ENCODE measurements around the gene PIM3. TPM values are rescaled to one million over a fixed set of nuclear protein-coding genes. Genes with fewer than 3 reads are reported as not detected.
"Not testable (repeated sequence)": the region's sequence is repeated elsewhere in the genome, so short reads cannot be mapped to it uniquely, and the experiment has no call there.

PIM3 gene
- total RNA-seq, 1 experiment from 2014 or later: 33.0 TPM

DNA sequence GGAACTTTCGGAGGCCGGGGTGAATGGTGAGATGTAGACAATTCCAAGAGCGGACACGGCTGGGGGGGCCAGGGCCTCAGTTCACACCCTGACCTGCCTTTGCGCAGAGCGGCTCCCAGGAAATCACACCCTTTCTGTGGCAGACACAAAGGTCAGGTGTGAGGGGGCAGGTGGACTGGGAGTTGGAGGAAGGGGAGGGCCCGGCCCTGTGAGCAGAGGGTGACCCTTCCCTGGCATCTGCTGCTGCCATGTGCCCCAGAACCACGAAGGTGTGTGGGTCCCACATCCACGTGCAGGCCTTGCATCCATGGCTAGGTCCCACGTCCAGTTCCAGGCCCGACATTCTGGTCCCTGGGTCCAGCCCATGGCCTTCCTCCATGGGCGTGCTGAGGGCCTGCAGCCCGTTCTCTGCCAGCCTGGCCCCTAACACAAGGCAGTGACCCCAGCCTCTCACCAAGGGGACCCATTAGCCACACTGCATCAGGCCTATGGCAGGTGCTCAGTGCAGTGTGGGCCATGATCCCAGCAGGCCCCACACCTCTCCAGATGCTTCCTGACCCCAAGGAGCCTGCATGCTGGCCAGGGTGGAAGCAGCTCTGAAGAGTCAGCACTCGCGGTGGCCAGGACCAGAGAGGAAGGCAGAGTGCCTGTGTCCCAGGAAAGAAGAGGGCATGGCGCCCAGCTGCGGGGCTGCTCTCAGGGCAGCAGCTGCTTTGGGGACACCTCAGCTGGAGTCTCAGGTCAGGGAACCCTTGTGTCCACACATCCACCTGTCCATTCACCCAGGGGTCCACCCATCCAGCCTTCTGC lies 18.9 kb upstream of the PIM3 start:
- DNase-seq (ENCODE audit: extremely low read depth, low read depth): no peak

DNA sequence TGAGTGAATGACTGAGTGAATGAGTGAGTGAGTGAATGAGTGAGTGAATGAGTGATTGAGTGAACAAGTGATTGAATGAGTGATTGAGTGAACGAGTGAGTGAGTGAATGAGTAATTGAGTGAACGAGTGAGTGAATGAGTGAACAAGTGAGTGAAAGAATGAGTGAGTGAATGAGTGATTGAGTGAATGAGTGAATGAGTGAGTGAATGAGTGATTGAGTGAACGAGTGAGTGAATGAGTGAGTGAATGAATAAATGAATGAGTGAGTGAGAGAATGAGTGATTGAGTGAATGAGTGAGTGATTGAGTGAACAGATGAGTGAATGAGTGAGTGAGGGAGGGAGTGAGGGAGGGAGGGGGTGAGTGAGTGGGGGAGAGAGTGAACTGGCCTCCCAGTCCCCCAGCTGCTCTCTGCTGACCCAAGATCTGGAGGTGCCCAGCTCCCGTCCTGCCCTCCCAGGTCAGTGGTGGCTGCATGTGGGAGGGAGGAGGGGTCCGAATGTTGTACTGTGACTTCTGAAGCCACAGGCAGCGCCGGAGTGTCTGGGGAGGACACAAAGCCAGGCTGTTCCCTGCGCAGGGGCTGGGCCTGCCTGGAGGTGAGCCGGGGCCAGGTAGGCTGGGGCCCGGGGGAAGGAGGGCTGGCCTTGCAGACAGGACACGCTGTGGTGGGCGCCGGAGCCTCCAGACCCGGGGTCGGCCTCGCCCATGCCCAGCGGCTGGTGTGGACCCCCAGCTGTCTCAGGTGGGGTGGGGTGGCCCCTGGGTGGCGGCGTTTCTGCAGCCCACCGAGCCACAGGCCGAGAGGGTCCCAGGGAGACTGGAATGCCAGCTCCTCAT lies 17.8 kb upstream of the PIM3 start:
- DNase-seq (ENCODE audit: extremely low read depth, low read depth): no peak

DNA sequence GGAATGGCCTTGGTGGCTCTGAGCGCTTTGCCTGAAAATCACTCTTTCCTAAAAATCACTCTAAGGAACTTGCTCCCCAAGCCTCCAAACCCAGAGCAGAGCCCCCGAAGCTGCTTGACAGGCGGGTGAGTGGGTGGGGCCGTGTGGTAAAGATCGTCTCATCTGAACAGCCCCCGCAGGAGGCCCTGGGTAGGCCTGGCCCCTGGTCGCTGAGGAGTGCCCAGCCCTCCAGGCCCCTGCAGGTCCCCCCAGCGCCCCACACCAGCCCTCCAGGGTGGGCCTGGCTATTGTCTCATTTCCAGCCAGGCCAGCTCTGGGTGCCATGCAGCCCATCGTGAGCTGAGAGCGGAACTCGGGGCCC lies 17.2 kb upstream of the PIM3 start:
- no peak for DNase-seq (ENCODE audit: extremely low read depth, low read depth)

DNA sequence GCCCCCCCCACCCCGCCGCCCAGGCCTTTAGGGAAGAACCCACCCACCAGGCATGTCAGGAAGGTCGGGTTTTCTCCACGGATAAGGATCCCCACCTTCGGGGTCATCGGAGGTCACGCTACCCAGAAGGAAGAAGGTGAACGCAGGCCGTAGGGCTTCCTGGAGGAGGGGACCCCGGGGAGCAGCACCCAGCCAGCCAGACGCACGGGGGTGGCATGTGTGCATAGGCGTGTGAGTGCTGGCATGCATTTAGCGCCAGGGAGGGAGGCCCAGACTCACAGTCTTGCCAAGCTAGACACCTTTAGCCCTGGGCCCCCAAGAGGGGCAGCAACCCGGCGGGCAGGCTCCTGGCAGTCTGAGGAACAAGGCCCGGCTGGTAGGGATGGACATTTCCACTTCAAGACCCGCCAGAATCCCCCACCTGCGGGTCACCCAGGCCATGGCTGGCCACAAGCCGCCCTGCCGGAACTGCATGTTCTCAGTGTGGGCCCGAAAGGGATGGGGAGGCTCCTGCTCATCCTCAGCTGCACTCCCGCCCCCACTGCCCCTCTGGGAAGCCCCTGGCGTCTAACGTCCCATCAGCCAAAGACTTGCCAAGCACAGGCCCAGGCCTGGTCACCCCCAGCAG lies 16.7 kb upstream of the PIM3 start:
- DNase-seq (ENCODE audit: extremely low read depth, low read depth): no peak

DNA sequence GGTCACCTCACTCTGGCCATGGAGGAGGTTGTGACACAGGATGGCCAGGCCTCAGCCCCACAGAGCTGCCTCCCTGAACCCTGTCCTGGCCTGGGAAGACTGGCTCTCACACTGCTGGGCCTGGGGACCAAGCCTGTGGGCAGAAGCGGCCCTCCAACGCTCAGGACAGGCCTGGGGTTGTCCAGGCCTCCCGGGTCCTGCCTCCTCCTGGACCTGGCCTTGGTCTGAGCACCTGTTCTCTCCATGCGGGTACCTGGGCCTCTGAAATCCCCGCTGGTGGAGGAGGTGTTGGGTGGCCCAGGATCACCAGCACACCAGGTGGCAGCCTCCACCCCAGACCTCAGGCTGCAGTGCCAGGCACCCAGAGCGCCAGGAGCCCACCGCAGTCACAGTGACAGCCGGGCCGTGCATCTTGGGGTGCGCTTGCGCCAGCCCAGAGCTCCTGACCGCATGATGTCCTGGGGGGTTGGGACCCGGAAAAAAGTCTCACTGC lies 16.1 kb upstream of the PIM3 start:
- DNase-seq (ENCODE audit: extremely low read depth, low read depth): no peak

DNA sequence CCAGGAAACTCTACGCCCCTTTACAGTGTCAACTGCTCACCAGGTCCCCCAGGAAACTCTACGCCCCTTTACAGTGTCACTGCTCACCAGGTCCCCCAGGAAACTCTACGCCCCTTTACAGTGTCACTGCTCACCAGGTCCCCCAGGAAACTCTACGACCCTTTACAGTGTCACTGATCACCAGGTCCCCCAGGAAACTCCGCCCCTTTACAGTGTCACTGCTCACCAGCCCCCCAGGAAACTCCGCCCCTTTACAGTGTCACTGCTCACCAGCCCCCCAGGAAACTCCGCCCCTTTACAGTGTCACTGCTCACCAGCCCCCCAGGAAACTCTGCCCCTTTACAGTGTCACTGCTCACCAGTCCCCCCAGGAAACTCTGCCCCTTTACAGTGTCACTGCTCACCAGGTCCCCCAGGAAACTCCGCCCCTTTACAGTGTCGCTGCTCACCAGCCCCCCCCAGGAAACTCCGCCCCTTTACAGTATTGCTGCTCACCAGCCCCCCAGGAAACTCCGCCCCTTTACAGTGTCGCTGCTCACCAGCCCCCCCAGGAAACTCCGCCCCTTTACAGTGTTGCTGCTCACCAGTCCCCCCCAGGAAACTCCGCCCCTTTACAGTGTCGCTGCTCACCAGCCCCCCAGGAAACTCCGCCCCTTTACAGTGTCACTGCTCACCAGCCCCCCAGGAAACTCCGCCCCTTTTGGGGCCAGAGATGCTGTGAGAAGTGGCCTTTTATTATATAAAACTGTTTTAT lies 15.4 kb upstream of the PIM3 start:
- not testable (repeated sequence) for DNase-seq (ENCODE audit: extremely low read depth, low read depth)

DNA sequence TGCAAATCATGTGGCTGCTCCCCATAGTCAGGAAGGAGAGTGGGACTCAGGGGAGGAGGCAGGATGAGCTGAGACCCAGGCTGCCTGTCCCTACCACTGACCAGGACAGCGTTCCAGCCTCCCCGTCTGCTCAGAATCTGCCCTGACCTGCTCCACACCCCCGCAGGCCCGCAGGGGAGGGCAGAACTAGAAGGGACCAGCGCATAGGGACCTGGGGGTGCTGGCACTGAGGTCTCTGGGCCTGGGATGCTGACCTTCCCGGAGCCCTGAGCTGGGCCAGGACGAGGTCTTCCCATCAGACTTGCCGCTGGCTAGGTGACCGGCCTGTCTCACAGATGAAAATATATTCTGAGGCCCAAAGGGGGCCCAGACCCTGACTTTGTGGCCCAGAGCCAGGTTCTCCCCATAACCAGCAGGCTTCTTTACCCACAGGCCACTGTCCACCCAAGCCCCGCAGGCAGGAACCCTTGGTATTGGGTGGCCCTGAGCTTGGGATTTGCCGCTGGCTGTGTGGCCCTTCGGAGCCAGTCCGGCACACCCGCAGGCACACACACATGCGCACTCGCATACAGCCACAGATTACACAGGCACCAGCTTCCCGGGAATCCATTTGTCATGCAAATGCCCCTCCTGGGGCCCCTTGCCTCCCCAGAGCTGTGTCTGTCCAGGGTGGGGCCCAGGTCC lies 13.8 kb upstream of the PIM3 start:
- no peak for DNase-seq (ENCODE audit: extremely low read depth, low read depth)

DNA sequence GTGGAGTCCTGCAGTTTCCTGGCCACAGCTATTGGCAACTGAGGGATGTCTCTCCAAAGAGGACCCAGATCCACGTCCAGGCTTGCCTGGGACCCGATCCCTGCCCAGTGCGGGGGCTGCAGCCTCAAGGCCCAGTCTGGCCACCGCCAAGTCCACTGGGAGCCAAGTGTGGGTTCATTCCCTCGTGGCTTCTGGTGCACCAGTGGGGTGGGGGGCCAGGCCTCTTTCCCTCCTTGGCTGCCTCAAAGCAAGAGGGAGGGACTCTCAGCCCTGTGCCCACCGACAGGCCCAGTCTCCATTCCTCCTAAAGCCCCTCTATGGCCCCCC lies 13.3 kb upstream of the PIM3 start:
- DNase-seq (ENCODE audit: extremely low read depth, low read depth): no peak

DNA sequence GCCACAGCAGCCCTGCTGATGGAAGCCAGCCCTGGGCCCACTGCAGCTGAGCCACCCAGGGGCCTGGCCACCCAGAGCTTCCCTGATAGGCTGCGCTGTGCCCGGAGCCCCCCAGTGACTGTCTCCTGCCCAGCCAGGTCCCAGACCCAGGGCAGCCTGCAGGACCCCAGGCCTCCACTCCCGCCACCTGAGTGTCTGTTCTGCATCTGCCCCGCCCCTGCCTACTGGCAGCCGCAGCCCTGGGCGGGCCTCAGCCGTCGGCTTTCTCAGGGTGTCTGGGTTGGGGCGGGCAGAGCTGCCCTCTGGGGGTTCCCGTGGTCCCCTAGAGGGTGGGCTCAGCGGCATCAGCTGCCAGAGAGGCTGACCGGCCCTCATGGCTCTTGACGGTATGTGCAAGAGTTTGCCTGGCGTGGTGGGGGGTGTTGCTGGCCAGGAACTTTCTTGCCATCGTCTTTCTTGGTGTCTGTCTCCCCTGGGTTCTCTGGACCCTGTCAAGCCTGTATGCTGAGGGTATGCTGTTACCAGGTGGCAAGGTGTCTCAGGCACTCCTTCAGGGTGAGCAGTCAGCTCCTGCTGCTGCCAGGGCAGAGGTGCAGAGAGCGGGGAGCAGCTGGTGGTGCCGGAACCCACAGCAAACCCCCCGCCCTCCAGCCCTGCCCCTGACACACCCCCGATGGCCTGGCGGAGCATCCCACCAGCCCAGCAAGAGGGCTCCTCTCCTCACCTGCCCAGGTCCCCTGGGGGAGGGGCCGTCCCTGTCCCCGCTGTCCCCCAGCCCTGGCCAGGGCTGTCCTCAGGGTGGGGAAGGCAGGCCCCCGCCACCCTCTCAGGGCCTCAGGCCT lies 12.2 kb upstream of the PIM3 start:
- no peak for DNase-seq (ENCODE audit: extremely low read depth, low read depth)

DNA sequence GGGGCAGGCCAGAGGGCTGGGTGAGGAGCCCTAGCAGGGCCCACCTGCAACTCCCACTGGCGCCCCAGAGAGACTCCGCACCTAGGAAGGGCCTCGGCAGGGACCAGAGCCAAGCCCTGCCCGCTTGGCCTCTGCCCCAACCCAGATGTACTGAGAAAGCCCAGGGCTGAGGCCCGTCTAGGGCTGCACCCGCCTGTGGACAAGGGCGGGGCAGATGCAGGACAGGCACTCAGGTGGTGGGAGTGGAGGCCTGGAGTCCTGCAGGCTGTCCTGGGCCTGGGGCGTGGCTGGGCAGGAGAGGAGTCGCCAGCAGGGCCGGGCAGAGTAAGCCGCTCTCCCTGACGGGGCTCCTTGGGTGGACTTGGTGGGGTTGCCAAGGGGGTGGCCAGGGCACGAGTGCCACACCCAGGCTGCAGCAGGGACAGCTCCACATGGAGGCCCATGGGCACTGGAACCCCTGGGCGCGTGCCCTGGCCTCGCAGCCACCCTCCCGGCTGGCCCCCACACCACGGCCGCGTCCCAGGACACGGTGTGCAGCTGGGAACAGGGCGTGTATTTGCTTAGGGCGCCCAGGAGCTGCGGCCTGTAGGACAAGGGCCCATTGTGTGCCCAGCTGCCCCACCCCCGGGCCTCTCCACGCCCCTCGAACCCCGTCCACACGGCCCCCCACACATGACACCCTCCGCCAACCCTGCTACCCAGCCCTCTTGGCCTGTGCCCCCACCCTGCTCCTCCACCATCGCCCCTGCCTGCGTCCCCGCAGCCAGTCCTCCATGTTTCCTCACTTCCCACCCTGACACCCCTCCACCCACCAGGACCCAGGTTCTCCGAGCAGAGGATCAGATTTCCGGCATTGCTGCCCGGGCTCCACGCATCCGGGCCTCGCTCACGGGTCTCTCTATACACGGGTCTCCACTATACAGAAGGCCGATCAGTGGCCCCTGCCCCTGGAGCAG lies 11.3 kb upstream of the PIM3 start:
- no peak for DNase-seq (ENCODE audit: extremely low read depth, low read depth)

DNA sequence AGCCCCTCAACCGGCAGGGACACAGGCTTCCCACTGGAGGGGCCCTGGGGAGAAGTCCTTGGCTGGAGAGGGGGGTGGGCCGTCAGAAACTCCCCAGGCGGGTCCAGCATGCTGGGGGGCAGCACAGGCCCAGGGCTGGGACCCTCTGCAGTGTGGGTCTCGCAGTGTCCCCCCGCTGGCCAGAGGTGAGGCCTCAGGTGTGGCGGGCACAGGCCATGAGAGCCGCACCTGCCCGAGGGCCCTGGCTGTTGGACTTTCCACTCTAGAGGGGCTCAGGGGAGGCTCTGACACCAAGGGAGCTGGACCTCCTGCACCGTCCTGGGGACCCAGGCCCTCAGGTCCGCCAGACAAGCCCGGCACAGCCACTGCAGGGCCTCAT lies 10.7 kb upstream of the PIM3 start:
- DNase-seq (ENCODE audit: extremely low read depth, low read depth): no peak

DNA sequence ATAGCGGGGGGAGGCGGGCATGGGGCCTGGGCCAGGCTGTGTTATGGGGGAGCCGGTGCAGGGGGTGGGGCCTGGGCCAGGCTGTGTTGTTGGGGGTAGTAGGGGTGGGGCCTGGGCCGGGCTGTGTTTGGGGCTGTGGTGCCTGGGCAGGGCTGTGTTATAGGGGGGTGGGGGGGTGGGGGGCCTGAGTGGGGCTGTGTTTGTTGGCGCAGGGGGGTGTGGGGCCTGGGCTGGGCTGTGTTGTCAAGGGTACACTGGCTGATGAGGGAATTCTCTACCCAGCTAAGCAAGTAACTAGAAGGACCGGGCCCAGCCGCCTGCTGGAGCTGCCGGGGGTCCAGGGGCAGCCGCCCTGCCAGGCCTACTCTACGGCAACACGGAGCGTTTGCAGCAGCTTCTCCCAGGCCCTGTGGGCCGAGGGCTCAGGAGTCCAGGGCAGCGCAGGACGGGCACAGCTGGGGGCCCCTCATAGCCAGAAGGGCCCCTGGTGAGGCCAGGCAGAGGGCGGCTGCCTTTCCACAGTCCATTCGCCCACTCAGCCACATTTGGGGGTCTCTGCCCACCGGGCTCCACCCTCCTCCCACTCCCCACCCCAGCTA lies 10.1 kb upstream of the PIM3 start:
- DNase-seq (ENCODE audit: extremely low read depth, low read depth): no peak

DNA sequence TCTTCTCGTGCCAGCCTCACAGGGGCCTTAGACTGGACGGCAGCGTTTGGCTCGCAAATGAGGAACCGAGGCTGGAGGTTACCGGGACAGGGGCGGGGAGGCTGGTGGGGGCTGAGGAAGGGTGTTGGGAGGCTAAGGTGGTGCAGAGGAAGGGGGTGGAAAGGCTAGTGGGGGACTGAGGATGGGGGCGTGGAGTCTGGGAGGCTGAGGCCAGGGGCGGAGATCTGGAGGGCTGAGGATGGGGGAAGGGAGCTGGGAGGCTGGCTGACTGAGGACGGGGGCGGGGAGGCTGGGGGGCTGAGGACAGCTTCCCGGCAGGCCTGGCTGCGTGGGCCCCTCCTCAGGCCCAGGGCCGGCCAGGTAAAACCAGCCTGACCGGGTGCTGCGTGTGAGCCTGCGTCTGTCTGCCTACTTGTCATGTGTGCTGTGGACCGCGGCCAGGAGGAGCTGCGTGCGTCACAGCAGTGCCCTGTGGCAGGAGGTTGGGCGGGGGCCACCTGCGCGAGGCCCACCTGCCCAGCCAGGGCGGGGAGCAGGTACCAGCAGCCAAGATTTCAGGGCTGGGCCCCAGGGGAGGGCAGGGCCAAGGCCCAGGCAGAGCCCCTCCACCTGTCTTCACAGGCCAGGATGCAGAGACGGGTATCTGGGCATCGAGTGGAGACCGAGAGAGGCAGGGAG lies 9.4 kb upstream of the PIM3 start:
- no peak for DNase-seq (ENCODE audit: extremely low read depth, low read depth)

DNA sequence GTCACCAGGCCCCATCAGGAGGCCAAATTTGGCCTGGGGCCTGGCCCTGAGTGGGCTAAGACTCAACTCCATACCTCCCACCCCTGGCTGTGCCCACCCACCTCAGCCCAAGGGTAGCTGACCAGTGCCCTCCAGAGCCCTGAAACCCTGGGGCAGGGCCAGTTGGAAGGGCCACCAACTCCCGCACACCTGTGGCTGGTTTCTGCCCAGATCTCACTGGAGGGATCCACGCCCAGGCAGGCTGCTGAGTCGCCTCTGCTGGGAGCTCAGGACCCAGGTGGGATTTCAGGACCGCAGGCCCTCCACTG lies 8.9 kb upstream of the PIM3 start:
- DNase-seq (ENCODE audit: extremely low read depth, low read depth): no peak

DNA sequence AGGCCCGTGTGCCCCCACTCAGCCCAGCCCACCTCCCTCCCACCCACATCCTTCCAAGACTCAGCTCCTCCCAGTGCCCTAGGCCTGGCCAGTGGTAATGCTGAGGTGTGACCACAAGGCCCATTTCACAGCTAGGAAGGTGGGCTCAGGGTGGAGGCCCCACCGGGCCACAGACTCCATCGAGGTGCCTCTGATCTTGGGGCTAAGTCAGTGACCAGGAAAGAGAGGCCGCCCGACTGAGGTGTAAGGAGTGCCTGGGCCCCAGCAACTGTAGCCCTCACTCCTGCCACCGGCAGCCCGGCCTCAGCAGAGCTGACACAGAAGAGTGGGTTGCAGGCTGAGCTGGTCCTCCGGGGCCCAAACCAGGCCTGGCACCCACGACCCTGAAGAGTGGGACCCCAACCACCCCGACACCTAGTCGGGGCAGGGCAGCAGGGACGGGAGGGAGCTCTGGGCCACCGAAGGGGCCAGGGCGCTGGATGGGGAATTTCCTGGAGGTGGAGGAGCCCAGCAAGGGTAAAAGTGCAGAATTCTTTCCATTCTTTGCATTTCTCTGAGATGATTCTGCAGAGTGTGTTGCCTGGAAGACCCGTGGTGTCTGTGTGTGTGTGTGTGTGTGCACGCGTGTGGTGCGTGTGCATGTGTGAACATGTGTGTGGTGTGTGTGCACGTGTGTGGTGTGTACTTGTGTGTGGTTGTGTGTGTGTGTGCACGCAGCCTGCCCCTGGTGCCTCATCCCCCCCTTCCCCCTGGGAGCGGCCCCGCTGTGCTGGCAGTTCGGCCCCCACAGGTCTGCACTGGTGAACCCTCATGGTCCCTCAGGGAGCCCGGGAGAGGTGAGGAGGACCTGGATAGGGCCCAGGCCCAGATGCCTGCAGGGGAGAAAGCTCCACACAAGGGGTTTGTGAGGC lies 8.3 kb upstream of the PIM3 start:
- no peak for DNase-seq (ENCODE audit: extremely low read depth, low read depth)

DNA sequence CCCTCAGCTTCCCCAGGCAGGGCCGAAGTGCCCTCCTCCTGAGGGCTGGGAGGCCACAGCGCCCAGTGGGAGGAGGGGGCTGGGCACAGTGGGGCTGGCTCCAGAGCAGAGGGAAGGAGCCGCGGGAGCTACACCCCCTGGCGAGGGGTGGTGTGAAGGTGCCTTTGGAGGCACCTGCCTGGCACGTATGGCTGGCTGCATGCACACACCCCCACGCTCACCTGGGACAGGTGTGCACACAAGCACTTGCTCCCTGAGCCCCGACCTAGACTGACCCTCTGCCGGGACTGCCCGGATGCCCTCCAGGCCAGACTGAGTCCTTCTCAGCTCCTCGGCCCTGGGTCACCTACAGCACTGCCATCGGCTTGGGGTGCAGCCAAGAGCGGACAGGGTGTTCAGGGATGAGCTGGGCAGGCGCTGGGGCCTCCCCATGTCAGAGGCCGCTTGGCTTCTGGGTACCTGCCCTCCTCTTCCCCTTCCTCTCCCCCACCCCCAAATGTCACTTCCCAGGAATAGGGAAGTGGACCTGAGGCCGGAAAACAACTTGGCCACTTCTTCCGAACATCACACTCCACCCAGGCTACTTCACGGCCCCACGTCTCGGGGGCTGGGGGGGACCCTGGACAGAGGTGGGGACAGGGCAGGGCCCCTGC lies 7.4 kb upstream of the PIM3 start:
- no peak for DNase-seq (ENCODE audit: extremely low read depth, low read depth)
